ENCODE data around the gene MINDY4B. TPM values are rescaled to one million over a fixed set of nuclear protein-coding genes. Genes with fewer than 3 reads are reported as not detected.
A peak's percentile ranks its signal among the peaks of the same experiment; 100 is the strongest.

The MINDY4B gene
- not detected for total RNA-seq (2021; fragmentation: NEBNext Ultra II Directional; extraction: Animal tissue kit (Norgen Biotek cat#: 25700))
- long read RNA-seq, result 0 reads

GRCh38 chr3:150905339-150905738, at the start of gene MINDY4B:
Gene MINDY4B (minus strand): TSS chr3:150905439. CDS start chr3:150905439, 0 bp downstream.
- DNase-seq, result no peak
- peaks cover 34% of the 10 kb centered on the region for H3K27me3 Mint-ChIP-seq (ENCODE audit: insufficient read depth)
- H3K27ac Mint-ChIP-seq, result no peak within 1 kb of the TSS
- H3K4me3 Mint-ChIP-seq, result no peak within 1 kb of the TSS
- no peaks in the 10 kb centered on the region for H3K9me3 Mint-ChIP-seq
- H3K36me3 Mint-ChIP-seq (ENCODE audit: low read depth), result no peaks in the 10 kb centered on the region
- no peak for TF ChIP-seq CTCF (IDR thresholded peaks at IDR 0.05)
- H3K4me1 Mint-ChIP-seq (ENCODE audit: low read depth), result no peaks in the 10 kb centered on the region

DNA sequence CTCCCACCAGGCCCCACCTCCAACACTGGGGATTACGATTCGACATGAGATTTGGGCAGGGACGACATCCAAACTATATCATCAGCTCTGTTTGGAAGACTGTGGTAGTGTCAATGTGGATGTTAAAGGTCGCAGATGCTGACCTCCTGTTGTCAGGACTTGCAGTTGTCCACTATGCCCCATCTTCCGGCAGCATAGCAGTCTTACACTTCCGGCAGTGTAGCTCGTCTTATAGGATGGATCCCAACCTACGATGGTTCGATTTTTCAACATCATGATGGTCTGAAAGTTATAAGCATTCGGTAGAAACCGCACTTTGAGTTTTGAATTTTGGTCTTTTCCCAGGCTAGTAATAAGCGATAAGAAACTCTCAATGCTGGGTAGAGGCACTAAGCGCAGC, 46.7 kb upstream of the MINDY4B start:
- Mint-ChIP-seq H3K36me3 (ENCODE audit: low read depth) (no peaks in the 10 kb centered on the region), H3K4me1 (ENCODE audit: low read depth) (no peaks in the 10 kb centered on the region), H3K4me3 (no peak overlapping the region), H3K27me3 (ENCODE audit: insufficient read depth) (peaks cover 1% of the 10 kb centered on the region), H3K9me3 (no peaks in the 10 kb centered on the region), H3K27ac (no peak overlapping the region)
- DNase-seq, result no peak
- TF ChIP-seq CTCF (IDR thresholded peaks at IDR 0.05), result no peak

- no peak for TF ChIP-seq CTCF (IDR thresholded peaks at IDR 0.05)
- DNase-seq, result peak; percentile 49
- Mint-ChIP-seq H3K4me3 (no peak overlapping the region), H3K27ac (no peak overlapping the region), H3K27me3 (ENCODE audit: insufficient read depth) (peaks cover 6% of the 10 kb centered on the region; the same call in 1 of the 2 replicates), H3K36me3 (ENCODE audit: low read depth) (no peaks in the 10 kb centered on the region), H3K9me3 (no peaks in the 10 kb centered on the region), H3K4me1 (ENCODE audit: low read depth) (peaks cover 6% of the 10 kb centered on the region; the same call in 1 of the 2 replicates)
Measured at GRCh38 chr3:150945226-150946032, 40.2 kb upstream of the MINDY4B start.

- H3K27me3 Mint-ChIP-seq (ENCODE audit: insufficient read depth), result peaks cover 14% of the 10 kb centered on the region; the same call in 1 of the 2 replicates
- no peak overlapping the region for H3K27ac Mint-ChIP-seq
- no peak for TF ChIP-seq CTCF (IDR thresholded peaks at IDR 0.05)
- peaks cover 6% of the 10 kb centered on the region; the same call in 1 of the 2 replicates for H3K4me1 Mint-ChIP-seq (ENCODE audit: low read depth)
- H3K9me3 Mint-ChIP-seq, result no peaks in the 10 kb centered on the region
- no peak for DNase-seq
- H3K4me3 Mint-ChIP-seq, result no peak overlapping the region
- H3K36me3 Mint-ChIP-seq (ENCODE audit: low read depth), result no peaks in the 10 kb centered on the region
Measured at GRCh38 chr3:150942221-150942620, 37.0 kb upstream of the MINDY4B start.

DNA sequence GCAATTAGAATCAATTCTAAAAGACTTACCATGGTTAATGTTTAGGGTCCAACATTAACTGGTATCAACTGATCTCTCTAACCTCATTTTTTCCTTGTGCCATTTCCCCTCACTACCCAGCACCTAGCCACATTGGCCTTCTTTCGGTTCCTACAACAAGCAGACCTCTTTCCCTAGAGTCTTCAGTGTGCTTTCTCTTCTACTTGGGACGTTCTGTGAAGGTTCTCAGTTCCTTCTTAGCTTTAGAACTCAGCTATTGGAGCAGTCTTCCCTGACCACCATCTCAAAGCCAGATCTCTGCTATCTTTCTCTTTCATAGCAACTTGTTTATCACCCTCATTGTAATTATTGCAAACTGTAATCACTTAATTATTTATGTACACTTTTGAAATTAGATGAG, 31.5 kb upstream of the MINDY4B start:
- no peaks in the 10 kb centered on the region for H3K9me3 Mint-ChIP-seq
- no peak overlapping the region for H3K27ac Mint-ChIP-seq
- H3K27me3 Mint-ChIP-seq (ENCODE audit: insufficient read depth), result peaks cover 19% of the 10 kb centered on the region
- no peak overlapping the region for H3K4me3 Mint-ChIP-seq
- TF ChIP-seq CTCF (IDR thresholded peaks at IDR 0.05), result no peak
- DNase-seq, result no peak
- no peaks in the 10 kb centered on the region for H3K4me1 Mint-ChIP-seq (ENCODE audit: low read depth)
- H3K36me3 Mint-ChIP-seq (ENCODE audit: low read depth), result no peaks in the 10 kb centered on the region

All from HFFc6 (cell line).